GM18907 (cell line): ENCODE measurements around the gene METTL1.
"Not testable (repeated sequence)": the region's sequence is repeated elsewhere in the genome, so short reads cannot be mapped to it uniquely, and the experiment has no call there.

Experiments used
- ATAC-seq: cut with Tn5 transposase; IDR thresholded peaks from one replicate; pipeline ENCODE4 v1.9.1; 2021; ENCODE audit warnings: mild to moderate bottlenecking, moderate library complexity; ENCODE audit not compliant: unreplicated experiment

Gene METTL1

DNA sequence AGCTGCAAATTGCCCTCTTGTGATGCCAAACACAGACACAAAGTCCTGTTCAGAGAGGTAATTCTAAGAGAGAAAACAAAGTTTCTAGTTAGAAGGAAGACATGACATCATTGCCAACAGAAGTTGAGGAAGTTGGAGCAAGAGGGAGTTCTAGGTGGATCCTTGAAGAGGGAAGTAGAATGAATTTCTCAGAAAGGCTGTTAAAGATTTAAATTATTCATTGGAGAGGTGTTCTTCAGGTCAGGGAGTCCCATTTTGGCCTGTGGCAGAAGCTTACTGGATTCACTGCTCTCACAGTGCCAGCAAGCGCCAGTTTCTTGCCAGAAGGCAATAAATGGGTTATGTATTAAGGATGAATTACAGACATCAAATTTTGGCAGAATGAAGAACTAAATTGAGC, 26.0 kb upstream of the METTL1 start:
- no peak for ATAC-seq

DNA sequence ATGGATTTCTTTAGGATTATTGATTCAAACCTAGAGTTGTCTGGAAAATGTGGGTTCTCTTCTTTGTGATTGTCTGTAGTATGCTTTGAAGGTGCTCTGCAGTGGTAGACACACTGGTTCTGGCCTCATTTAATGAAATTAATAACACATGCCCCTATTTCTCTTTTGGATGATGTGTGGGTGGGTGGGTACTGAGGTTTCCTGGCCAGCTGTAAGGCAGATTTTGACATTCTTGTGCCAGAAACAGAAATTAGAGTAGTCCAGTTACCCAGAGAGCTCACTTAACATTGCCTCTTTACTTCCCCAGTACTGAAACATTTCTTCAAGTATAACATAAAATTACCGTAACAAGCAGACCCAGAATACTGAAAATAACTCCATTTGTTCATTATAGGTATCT, 25.1 kb upstream of the METTL1 start:
- no peak for ATAC-seq

DNA sequence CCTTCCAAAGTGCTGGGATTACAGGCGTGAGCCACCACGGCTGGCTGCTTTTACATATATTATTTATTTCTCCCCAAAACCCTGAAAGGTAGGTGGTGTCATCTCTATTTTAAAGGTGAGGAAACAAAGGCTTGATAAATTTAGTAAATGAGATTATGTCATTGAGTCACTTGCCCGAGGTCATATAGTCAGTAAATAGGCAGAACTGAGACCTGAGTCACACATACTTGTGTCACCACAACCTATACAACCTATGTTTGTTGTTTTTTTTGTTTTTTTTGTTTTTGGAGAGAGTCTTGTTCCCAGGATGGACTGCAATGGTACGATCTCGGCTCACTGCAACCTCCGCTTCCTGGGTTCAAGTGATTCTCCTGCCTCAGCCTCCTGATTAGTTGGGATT, 23.4 kb upstream of the METTL1 start:
- no peak for ATAC-seq

DNA sequence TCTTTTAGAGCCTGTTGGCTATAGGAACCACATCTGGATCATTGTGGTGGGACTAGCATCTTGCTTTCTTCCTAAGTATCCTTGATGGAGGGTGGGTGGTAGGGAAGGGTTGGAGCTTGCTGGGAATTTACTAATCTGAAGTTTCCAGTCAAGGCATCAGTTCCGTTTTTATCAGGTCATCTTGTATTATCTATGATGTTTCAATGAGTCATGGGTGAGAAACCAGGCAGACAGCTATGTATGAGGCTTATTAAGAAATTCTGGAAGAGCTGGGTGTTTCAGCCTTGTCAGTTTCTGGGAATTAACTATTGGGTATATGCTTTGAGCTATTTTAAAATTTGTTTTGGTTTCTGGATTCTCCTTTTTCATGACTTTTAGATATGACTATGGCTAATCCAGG, 22.0 kb upstream of the METTL1 start:
- no peak for ATAC-seq

DNA sequence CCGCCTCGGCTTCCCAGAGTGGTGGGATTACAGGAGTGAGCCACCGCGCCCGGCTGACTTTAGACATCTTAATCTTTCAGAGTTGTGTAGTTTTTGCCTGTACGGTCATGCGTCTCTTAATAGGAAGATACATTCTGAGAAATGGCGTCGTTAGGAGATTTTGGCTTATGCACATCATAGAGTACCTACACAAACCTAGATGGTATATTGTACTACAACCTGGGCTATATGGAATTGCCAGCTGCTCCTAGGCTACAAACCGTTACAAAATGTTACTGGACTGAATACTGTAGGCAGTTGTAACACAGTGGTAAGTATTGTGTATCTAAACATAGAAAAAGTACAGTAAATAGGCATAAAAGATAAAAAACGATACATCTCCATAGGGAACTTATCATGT, 12.0 kb upstream of the METTL1 start:
- no peak for ATAC-seq

DNA sequence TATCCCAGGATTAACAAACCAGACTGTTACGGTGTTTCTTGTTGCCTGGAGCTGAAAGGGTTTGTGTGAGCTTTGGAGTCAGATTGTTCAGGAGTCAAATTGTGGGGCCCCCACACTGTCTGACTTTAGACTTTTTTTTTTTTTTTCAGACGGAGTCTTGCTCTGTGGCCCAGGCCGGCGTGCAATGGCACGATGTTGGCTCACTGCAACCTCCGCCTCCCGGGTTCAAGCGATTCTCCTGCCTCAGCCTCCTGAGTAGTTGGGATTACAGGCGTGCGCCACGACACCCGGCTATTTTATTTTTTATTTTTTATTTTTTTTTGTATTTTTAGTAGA, 11.5 kb upstream of the METTL1 start:
- no peak for ATAC-seq

DNA sequence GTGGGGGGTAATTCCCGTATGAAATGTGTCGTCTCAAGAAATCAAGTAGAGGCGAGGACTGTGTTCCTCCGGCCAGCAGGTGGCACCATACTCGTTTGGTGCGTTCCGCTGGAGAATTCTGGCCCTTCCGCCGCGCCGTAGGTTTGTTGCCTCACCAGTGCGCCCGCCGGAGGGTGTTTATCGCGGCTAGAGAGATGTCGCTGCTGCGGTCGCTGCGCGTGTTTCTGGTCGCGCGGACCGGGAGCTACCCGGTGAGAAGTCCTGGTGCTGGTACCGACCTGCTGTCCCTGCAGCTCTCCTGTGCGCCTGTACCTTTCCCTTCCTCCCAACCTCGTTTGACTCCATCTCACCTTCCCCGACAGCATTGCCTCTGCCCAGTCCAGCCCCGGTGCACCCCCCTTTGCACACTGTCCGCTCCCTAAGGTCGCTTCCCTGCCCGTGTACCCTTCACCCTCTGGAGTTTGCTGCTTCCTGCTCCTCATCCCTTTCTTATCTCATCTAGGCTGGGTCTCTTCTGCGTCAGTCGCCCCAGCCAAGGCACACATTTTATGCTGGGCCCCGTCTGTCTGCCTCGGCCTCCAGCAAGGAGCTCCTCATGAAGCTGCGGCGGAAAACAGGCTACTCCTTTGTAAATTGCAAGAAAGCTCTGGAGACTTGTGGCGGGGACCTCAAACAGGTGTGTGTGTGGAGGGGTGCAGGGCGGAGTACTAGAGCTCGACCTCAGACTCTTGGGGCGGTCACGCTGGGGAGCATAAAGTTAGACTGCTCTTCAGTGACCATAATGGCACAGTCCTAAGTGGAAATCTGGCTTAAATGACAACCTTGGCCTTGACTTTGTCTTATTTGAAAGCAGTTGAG, 10.9 kb upstream of the METTL1 start, which contains the start of gene TSFM:
TSFM (plus strand) TSS at position 180 of the 858 bp plus-strand sequence; CDS start at position 195, 15 bp downstream.
- peak; percentile 91 for ATAC-seq

DNA sequence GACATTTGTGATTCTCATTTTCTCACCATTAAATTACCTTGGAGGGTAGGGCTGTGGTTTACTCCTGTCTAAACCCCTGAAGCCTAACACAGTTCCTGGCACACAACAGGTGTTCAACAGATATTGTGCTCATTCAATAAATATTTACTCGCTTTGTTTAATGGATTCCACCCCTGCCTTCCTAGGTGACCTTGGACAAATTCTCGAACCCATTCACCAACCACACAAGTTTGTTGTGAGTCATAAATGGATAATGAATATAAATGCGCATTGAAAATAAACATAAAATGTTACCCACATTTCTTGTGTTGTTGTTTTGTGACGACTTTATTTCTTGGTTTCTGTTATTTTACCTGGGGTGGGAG, 10.3 kb upstream of the METTL1 start:
- peak; percentile 8 for ATAC-seq

DNA sequence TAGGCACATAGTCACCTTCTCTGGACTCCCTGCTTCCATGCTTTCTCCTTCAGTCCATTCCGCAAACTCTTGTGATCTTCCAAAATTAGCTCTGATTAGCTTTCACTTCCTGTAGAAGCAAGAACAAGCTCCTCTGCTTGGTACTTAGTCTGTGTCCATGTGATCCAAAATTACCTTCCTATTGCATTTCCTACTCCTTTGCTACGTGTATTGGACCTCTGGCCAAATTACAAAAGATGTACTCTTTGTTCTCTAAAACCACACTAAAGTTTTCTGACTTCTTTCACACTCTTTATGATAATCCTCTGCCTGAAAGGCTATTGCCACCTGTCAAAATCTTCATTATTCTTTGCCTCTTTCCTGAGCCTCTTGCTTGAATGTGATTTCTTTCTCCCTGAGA, 9.9 kb upstream of the METTL1 start:
- no peak for ATAC-seq

DNA sequence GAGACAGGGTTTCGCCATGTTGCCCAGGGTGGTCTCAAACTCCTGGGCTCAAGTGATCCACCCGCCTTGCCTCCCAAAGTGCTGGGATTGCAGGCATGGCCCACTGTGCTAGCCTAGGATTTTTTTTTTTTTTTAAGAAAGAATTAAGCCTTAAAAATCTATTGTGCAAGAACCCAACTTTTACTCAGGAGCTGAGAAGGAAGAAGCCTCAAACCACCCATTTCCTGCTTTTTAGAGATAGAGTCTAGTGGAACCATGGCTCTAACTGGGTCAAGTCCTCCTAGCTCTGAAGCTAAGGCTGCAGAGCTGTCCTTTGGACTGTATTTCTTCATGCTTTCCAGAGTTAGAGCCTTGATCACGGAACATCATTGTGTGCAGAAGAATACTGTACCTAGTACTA, 9.3 kb upstream of the METTL1 start:
- ATAC-seq = no peak

DNA sequence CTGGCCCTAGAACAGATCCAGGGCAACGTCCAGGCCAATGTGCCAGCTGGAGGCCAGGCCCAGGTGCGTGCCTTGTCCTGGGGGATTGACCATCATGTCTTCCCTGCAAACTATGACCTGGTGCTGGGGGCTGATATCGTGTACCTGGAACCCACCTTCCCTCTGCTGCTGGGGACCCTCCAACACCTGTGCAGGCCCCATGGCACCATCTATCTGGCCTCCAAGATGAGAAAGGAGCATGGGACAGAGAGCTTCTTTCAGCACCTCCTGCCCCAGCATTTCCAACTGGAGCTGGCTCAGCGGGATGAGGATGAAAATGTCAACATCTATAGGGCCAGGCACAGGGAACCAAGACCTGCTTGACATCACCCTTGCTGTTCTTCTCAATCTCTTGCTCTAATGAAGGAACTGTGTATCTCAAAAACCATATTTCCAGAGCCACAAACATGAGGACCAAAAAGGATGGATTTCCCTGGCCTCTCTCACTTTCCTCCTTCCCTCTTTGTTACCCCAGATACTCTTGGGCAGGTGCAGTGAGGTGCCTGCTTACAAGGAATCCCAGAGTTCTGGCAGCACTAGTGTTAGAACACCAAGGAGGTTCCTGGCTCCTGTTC, 8.5 kb upstream of the METTL1 start:
- no peak for ATAC-seq

DNA sequence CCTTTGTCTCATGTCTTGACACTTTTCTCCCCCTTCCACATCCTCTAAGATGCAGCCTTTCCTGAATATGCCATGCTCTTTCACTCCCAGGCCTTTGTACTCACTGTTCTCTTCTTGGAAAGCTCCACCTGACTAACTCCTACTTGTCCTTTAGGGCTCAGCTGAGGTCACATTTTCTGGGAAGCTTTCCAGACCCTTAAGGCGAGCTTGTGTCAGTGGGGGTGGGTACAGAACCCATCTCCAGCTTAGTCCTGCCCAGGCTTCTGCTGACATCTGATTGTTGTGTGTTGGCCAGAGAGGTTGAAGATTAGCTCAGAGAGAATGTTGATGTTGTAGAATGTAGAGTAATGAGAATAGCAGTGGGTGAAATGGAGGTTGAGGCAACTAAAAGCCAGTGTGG, 7.8 kb upstream of the METTL1 start:
- ATAC-seq = no peak

DNA sequence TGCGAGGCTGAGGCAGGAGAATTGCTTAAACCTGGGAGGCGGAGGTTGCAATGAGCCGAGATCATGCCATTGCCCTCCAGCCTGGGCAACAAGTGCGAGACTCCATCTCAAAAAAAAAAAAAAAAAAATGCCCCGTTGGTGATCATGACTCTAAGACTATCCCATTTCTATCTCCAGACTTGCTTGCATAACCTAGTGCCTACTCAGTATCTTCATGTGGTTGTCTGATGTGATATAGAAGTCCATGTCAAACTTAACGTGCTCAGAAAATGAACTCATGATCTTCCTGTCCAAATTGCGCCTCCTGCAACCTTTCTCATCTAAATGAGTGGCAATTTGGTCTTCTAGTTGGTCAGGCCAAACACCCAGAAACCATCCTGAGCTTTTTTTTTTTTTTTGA, 6.0 kb upstream of the METTL1 start:
- ATAC-seq = no peak

DNA sequence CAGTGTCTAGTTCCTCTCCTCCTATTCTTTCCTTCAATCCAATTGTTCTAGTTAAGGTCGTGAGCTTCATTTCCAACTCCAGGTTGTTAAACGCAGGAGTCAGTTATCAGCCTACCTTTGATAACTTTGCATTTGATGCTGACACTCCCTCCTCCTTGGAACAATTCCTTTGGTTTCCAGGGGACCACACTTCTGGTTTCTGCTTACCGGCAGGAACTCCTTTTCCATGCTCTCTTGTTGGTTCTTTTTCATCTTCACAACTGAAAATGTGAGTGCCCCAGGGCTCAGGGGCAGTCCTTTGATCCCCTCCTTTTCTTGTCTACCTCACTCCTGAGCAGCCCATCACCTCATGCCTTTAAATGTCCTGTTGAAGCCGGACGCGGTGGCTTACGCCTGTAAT, 5.5 kb upstream of the METTL1 start:
- no peak for ATAC-seq

DNA sequence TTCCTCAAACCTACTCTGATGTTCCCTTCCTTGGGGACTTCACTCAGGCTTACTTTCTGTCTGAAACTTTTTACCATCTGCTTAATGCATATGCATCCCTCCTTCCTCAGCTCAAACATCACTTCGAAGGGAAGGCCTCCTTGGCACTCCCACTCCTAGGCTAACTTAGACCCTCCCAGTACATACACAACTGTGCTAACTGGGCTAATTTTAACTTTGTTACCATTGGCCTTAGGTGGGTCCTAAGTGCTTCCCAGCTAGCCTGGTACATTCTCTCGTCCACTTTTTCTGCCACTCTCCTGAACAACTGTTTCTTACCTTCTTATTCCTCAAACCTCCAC, 4.3 kb upstream of the METTL1 start:
- ATAC-seq = no peak

DNA sequence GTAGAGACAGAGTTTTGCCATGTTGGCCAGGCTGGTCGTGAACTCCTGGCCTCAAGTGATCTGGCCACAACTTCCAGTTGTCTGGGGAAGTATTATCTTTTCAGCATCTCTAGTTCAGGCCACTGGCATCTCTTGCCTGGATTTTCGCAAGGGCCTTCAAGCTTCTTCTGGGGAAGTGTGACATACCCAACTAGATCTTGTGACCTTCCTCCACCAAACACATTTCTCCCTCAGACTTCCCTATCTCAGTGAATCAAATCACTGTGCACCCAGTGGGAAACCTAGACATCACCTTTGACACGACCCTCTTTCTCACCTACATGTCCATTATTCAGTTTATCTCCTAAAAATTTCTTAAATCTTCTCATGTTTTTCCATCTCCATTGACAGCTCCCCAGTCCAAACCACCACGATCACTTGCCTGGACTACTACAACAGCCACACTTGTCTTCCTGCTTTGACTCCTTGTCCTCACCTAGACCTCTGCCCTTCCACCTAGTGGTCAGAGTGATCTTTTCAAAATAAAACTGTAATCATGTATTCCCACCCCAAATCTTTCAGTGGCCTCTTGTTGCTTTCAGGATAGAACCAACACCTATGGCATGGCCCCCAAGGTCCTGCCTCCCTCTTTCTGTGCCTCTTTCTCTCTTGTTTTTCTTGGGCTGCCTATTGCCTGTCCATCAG, 3.8 kb upstream of the METTL1 start:
- no peak for ATAC-seq

DNA sequence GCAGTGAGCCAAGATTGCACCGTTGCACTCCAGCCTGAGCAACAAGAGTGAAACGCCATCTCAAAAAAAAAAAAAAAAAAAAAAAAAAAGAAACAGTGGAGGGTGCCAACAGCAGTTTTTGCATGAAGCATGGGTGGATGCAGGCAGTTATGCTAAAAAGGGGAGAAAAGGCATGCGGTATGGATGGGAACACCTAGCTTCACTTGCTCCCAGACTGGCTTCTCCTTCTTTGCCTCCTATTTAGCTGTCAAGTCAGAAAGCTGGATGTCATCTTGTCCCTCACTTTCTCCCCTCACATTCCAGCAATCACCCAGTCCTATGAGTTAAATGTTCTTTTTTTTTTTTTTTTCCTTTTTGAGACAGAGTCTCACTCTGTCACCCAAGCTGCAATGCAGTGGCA, 3.1 kb upstream of the METTL1 start:
- no peak for ATAC-seq

DNA sequence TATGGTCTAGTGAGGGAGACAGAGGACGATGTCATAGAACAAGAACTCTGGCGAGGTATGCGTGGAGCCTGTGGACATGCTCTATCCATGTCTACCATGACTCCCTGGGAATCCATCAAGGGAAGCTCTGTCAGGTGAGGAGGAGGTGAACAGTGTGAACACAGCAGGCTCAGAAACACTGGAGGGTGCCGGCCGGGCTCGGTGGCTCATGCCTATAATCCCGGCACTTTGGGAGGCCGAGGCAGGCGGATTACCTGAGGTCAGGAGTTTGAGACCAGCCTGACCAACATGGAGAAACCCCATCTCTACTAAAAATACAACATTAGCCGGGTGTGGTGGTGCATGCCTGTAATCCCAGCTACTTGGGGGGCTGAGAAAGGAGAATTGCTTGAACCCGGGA, 2.7 kb upstream of the METTL1 start:
- not testable (repeated sequence) for ATAC-seq

DNA sequence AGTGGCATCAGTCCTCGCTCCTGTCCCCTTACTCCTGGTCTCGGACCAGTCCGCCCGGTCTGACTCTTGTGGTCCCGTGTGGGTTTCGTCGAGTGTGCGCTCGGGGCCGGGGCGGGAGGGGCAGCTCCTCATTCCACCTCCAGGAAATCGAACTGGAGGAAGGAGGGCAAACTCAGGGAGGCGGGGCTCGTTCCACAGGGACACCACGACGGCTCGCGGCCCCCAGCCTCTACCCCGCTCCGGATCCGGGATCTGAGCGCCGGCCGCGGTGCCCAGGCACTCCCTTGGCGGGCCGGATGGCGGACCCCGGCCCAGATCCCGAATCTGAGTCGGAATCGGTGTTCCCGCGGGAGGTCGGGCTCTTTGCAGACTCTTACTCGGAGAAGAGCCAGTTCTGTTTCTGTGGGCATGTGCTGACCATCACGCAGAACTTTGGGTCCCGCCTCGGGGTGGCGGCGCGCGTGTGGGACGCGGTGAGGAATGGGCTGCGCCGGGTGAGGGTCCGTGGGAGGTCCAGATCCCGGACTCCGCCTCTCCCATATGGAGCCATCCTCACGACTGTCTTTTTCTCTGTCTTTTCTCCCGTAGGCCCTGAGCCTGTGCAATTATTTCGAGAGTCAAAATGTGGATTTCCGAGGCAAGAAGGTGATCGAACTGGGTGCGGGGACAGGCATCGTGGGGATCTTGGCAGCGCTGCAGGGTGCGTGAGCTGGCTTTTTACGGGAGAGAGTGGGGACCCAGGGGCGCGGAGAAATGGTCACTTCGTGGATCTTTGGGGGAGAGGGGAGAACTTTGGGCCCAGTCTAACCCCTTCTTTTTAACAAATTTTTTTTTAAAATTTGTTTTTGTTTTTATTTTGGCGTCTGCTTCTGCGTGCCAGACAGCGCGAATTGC, 771 bp upstream of the METTL1 start, which contains the start of gene EEF1AKMT3:
EEF1AKMT3 (plus strand) TSS at position 186 of the 894 bp plus-strand sequence; CDS start at position 297, 111 bp downstream.
- peak; percentile 30 for ATAC-seq

DNA sequence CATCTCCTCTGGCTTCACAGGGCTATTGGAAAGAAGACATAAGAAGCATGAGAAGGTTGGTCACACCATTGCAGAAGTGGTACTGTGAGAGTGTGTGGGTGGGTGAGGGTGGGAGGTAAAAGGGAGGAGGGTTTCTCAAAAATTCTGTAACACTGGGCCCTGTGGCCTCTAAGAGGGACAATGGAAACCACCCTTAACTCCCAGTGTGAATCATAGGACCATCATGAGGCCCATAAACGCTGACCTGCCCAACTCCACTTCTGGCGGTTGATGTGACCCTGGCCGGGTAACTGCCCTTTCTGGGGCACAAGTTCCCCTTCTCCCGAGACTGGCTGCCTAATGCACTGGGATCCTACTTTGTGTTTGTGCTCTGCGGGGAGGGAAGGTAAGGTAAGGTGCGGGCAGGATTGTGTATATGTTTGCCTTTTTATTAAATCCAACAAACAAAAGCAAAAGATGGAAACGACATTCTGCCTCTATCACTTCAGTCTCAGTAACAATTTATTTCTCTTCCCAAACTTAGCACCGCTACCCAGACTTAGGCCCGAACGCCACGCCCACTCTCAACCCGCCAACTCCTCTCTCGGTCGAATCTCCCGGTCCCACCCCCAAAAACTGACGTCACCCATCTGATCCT, 551 bp downstream of the METTL1 start:
- ATAC-seq = peak; percentile 77

DNA sequence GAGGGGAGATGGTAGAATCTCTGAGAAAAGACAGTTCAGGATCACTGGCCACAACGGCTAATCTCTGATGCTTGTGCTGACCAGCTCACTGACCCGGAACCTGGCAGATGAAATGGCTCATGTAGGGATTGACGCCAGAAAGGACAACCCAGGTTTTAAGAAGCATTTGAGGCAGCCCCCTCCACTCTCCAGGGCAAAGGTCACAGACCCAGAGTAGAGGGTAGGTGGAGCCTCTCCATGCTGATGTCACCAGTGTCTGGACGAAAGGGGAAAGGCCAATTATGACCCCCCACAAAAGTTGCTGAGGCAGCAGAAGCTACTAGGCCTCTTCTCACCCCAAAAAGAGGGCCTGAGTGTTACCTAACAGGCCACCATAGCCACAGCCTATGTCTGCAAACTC, 1.2 kb downstream of the METTL1 start:
- ATAC-seq = no peak
